HepG2 (cell line): ENCODE measurements around the gene GJC2. TPM values are rescaled to one million over a fixed set of nuclear protein-coding genes. Genes with fewer than 3 reads are reported as not detected.
A peak's percentile ranks its signal among the peaks of the same experiment; 100 is the strongest.

Experiments used
- ARID4A ChIP-seq: sonication (generic); formaldehyde crosslinking; IDR thresholded peaks from 2 replicates; pipeline ENCODE4 v1.5.0; 2020; ENCODE audit warnings: mild to moderate bottlenecking, missing genetic modification reagents, borderline replicate concordance
- ATF7-NPFF ChIP-seq: sonication (generic); formaldehyde crosslinking; IDR thresholded peaks from 2 replicates; pipeline ENCODE4 v1.8.1; 2023; ENCODE audit warnings: mild to moderate bottlenecking, low read depth, missing genetic modification reagents, moderate library complexity
- BORCS8-MEF2B ChIP-seq: sonication (generic); formaldehyde crosslinking; IDR thresholded peaks from 2 replicates; pipeline ENCODE4 v1.8.0; 2022; ENCODE audit warnings: mild to moderate bottlenecking, missing genetic modification reagents
- GMEB1 ChIP-seq: sonication (generic); formaldehyde crosslinking; IDR thresholded peaks from 2 replicates; pipeline ENCODE4 v1.5.1; 2020; ENCODE audit warnings: missing genetic modification reagents, mild to moderate bottlenecking, borderline replicate concordance
- NFKB2 ChIP-seq: sonication (generic); formaldehyde crosslinking; IDR thresholded peaks from 2 replicates; pipeline ENCODE4 v1.4.0; 2020; ENCODE audit warnings: missing genetic modification reagents, borderline replicate concordance
- ZNF136 ChIP-seq: sonication (generic); formaldehyde crosslinking; IDR thresholded peaks from 2 replicates; pipeline ENCODE4 v1.8.1; 2022; ENCODE audit warnings: low read depth, mild to moderate bottlenecking, moderate library complexity, missing genetic modification reagents
- ZNF230 ChIP-seq: sonication (generic); formaldehyde crosslinking; IDR thresholded peaks from 2 replicates; pipeline ENCODE4 v1.4.0; 2020; ENCODE audit warnings: mild to moderate bottlenecking, missing genetic modification reagents
- ZNF75D ChIP-seq: sonication (generic); formaldehyde crosslinking; IDR thresholded peaks from 2 replicates; pipeline ENCODE4 v1.8.1; 2023; ENCODE audit warnings: missing genetic modification reagents, mild to moderate bottlenecking, borderline replicate concordance
- ZNF883 ChIP-seq: sonication (generic); formaldehyde crosslinking; IDR thresholded peaks from 2 replicates; pipeline ENCODE4 v1.5.1; 2020; ENCODE audit warnings: mild to moderate bottlenecking, missing genetic modification reagents; ENCODE audit errors: not compliant biosample characterization
- ZSCAN21 ChIP-seq: sonication (generic); formaldehyde crosslinking; IDR thresholded peaks from 2 replicates; pipeline ENCODE4 v1.8.0; 2022; ENCODE audit warnings: mild to moderate bottlenecking, missing genetic modification reagents, moderate library complexity, borderline replicate concordance
- polyA plus RNA-seq, 8 experiments: library from polyadenylated mRNA; depleted of rRNA in 3 of 8; stranded (reverse) in 7 of 8; unstranded in 1 of 8; fragments of >200 nt; fragmentation: Illumina TruSeq in 4 of 8; extraction: Trizol in 4 of 8; gene quantifications; 2 replicates each; pipeline versions ENCODE4 v1.2.1 to v1.2.3, GENCODE V29; 2011 to 2016; ENCODE audit warnings: low read depth in 4 of 8, missing spikeins in 1 of 8, mixed read lengths in 1 of 8; ENCODE audit not compliant: insufficient read depth in 1 of 8
- total RNA-seq, 5 experiments: library from RNA; depleted of rRNA; stranded (reverse); fragments of >200 nt; fragmentation: Illumina TruSeq; extraction: Trizol; gene quantifications; 2 replicates each; pipeline ENCODE4 v1.2.3, GENCODE V29; 2016; ENCODE audit warnings: low read depth in 1 of 5
- TF ChIP-seq, protein P1 (sequence below): sonication (generic); formaldehyde crosslinking; IDR thresholded peaks from one replicate; pipeline ENCODE4 v1.5.1; 2020; ENCODE audit warnings: mild to moderate bottlenecking, missing genetic modification reagents; ENCODE audit errors: not compliant biosample characterization
- TF ChIP-seq, protein P2 (sequence below): IDR thresholded peaks from 2 replicates; pipeline ENCODE4 v1.6.1; 2012; ENCODE audit warnings: inconsistent platforms

GJC2 gene
- total and polyA plus RNA-seq, 2 of the 13 experiments (the other 11 are each of a cell fraction or from before 2014, with no cell fraction given), result 1.6 to 3.8 TPM

DNA sequence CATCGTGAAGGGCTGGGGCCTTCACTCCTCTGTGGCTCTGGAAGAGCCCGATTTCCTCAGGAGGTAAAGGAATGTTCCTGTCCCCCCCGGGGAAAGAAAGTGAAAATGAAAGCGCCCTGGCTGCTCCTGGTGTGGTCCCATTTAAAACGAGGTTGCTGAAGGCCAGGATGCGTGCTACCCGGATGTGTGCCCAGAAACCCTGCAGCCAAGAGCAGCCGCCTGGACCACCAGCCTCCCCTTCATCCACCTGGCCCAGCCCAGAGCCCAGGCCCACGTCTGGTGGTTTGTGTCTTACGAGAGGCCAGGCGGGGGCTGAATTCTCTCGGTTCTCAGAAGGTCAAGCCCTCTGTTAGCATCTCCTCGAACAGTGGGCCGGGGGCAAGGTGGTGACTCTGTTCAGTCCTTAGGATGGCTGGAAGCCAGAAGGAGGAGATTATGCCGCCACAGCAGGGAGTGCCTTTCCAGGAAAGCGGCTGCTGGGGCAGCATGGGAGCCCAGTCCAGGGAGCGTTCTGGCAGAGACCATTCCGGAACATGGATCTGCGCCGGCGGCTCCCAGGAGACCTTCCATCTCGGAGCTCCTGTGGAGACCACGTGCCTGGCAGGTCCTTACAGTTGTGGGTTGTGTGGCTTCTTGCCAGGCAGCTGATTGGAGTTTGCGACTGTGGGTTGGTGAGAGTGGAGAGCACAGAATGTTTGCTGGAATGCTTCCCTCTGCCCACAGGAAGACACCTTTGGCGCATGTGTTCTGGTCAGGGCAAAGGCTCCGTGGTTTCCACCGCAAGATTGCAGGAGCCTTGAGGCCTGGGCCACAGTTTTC, 8.3 kb upstream of the GJC2 start (continued):
- TF ChIP-seq ARID4A (CRISPR knock-in tag) (peak; percentile 41; the same call in 1 of the 2 replicates), ZNF136 (CRISPR knock-in tag) (0 out of 2 replicates have a peak, but pooled peaks have one; percentile 51), ZNF75D (CRISPR knock-in tag) (no peak), ZSCAN21 (CRISPR knock-in tag) (0 out of 2 replicates have a peak, but pooled peaks have one; percentile 11), ZNF883 (CRISPR knock-in tag) (peak; percentile 41), ATF7-NPFF (CRISPR knock-in tag) (0 out of 2 replicates have a peak, but pooled peaks have one; percentile 38), ZNF230 (CRISPR knock-in tag) (peak; percentile 43; the same call in 1 of the 2 replicates), NFKB2 (CRISPR knock-in tag) (peak; percentile 54; the same call in 1 of the 2 replicates), BORCS8-MEF2B (CRISPR knock-in tag) (0 out of 2 replicates have a peak, but pooled peaks have one; percentile 23), GMEB1 (peak; percentile 23; the same call in 1 of the 2 replicates)
- TF ChIP-seq, protein P1, sequence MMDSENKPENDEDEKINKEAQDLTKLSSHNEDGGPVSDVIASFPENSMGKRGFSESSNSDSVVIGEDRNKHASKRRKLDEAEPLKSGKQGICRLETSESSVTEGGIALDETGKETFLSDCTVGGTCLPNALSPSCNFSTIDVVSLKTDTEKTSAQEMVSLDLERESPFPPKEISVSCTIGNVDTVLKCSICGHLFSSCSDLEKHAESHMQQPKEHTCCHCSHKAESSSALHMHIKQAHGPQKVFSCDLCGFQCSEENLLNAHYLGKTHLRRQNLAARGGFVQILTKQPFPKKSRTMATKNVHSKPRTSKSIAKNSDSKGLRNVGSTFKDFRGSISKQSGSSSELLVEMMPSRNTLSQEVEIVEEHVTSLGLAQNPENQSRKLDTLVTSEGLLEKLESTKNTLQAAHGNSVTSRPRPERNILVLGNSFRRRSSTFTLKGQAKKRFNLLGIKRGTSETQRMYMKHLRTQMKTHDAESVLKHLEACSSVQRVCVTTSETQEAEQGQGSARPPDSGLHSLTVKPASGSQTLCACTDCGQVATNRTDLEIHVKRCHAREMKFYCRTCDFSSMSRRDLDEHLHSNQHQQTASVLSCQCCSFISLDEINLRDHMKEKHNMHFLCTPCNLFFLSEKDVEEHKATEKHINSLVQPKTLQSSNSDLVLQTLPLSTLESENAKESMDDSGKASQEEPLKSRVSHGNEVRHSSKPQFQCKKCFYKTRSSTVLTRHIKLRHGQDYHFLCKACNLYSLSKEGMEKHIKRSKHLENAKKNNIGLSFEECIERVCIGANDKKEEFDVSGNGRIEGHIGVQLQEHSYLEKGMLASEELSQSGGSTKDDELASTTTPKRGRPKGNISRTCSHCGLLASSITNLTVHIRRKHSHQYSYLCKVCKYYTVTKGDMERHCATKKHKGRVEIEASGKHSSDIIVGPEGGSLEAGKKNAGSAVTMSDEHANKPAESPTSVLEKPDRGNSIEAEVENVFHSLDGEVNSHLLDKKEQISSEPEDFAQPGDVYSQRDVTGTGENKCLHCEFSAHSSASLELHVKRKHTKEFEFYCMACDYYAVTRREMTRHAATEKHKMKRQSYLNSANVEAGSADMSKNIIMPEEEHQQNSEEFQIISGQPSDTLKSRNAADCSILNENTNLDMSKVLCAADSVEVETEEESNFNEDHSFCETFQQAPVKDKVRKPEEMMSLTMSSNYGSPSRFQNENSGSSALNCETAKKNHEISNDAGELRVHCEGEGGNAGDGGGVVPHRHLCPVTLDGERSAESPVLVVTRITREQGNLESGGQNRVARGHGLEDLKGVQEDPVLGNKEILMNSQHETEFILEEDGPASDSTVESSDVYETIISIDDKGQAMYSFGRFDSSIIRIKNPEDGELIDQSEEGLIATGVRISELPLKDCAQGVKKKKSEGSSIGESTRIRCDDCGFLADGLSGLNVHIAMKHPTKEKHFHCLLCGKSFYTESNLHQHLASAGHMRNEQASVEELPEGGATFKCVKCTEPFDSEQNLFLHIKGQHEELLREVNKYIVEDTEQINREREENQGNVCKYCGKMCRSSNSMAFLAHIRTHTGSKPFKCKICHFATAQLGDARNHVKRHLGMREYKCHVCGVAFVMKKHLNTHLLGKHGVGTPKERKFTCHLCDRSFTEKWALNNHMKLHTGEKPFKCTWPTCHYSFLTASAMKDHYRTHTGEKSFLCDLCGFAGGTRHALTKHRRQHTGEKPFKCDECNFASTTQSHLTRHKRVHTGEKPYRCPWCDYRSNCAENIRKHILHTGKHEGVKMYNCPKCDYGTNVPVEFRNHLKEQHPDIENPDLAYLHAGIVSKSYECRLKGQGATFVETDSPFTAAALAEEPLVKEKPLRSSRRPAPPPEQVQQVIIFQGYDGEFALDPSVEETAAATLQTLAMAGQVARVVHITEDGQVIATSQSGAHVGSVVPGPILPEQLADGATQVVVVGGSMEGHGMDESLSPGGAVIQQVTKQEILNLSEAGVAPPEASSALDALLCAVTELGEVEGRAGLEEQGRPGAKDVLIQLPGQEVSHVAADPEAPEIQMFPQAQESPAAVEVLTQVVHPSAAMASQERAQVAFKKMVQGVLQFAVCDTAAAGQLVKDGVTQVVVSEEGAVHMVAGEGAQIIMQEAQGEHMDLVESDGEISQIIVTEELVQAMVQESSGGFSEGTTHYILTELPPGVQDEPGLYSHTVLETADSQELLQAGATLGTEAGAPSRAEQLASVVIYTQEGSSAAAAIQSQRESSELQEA (CRISPR knock-in tag), result peak; percentile 16
- TF ChIP-seq, protein P2, sequence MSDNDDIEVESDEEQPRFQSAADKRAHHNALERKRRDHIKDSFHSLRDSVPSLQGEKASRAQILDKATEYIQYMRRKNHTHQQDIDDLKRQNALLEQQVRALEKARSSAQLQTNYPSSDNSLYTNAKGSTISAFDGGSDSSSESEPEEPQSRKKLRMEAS, result peak; percentile 54; the same call in 1 of the 2 replicates
